Natural killer cell (primary cell): ENCODE results near the gene GALE. TPM values are rescaled to one million over a fixed set of nuclear protein-coding genes. Genes with fewer than 3 reads are reported as not detected.

Source experiments
- ATAC-seq, 3 donors: fragments of 150-1000 bp in 2 of 3; fragments of 200-7000 bp in 1 of 3; cut with Tn5 transposase; 1 replicate in 1 of 3; 2 replicates in 2 of 3; pipeline ENCODE4 v1.10.0; 2021; ENCODE audit warnings: mild to moderate bottlenecking in 2 of 3, moderate library complexity in 2 of 3
- DNase-seq, 2 donors: peaks; one replicate each; pipeline versions ENCODE4 v3.0.0 to v3.0.0-alpha.2; 2013 to 2021; ENCODE audit warnings: mixed read lengths in 1 of 2
- H3K27ac ChIP-seq: one replicate; pipeline ENCODE4 v1.5.1; 2013; ENCODE audit warnings: mild to moderate bottlenecking, low read length
- H3K27me3 ChIP-seq: one replicate; pipeline ENCODE4 v1.6.1; 2013; ENCODE audit warnings: low read length; ENCODE audit not compliant: control insufficient read depth, insufficient read depth
- H3K36me3 ChIP-seq: one replicate; pipeline ENCODE4 v1.6.1; 2013; ENCODE audit warnings: low read length; ENCODE audit not compliant: control insufficient read depth, insufficient read depth
- H3K4me1 ChIP-seq: one replicate; pipeline ENCODE4 v1.6.1; 2013; ENCODE audit warnings: low read length; ENCODE audit not compliant: control insufficient read depth, insufficient read depth
- H3K4me3 ChIP-seq: one replicate; pipeline ENCODE4 v1.5.1; 2013; ENCODE audit warnings: low read length
- H3K9me3 ChIP-seq: one replicate; pipeline ENCODE4 v1.6.1; 2013; ENCODE audit warnings: low read length; ENCODE audit not compliant: control insufficient read depth, insufficient read depth
- H3K27ac Mint-ChIP-seq, 2 donors: one replicate each; pipeline ENCODE4 v1.8.0; 2022; ENCODE audit warnings: mild to moderate bottlenecking in 2 of 2, mixed read lengths in 2 of 2, moderate library complexity in 1 of 2
- H3K27me3 Mint-ChIP-seq, 2 donors: one replicate each; pipeline ENCODE4 v1.8.0; 2022; ENCODE audit warnings: low read depth in 2 of 2, mixed read lengths in 2 of 2
- H3K36me3 Mint-ChIP-seq: one replicate; pipeline ENCODE4 v1.8.0; 2022; ENCODE audit warnings: mixed read lengths
- H3K4me1 Mint-ChIP-seq, 2 donors: one replicate each; pipeline ENCODE4 v1.8.0; 2022; ENCODE audit warnings: mixed read lengths in 2 of 2
- H3K4me3 Mint-ChIP-seq: one replicate; pipeline ENCODE4 v1.8.0; 2022; ENCODE audit warnings: mild to moderate bottlenecking, moderate library complexity, mixed read lengths
- H3K9me3 Mint-ChIP-seq, 2 donors: one replicate each; pipeline ENCODE4 v1.8.0; 2022; ENCODE audit warnings: mixed read lengths in 2 of 2
- WGBS: methylation state at CpG from one replicate; pipeline ENCODE4 v1.1.7; 2013; ENCODE audit warnings: missing lambda C conversion rate; ENCODE audit not compliant: insufficient coverage; 5-methylcytosine and 5-hydroxymethylcytosine counted together
- intact Hi-C: fragments of 100-400 bp; cut with micrococcal nuclease; formaldehyde crosslinking; loops from one replicate; pipeline ENCODE4 v1.14.2; 2022
- total RNA-seq, 4 donors: library from RNA; stranded (reverse); fragments of 120-200 nt in 1 of 4; gene quantifications; one replicate each; pipeline versions ENCODE4 v1.2.3 to v1.2.4, GENCODE V29; 2013 to 2022
- TF ChIP-seq, protein P1 (sequence below): fragments of 200-600 bp; IDR thresholded peaks from one replicate; pipeline ENCODE4 v1.8.0; 2022; ENCODE audit warnings: antibody characterized with exemption

GALE gene
- total RNA-seq, 3 donors from 2014 or later (not counting 1 experiment from before 2014, with no cell fraction given), result 12.8 to 20.3 (median 14.6) TPM

DNA sequence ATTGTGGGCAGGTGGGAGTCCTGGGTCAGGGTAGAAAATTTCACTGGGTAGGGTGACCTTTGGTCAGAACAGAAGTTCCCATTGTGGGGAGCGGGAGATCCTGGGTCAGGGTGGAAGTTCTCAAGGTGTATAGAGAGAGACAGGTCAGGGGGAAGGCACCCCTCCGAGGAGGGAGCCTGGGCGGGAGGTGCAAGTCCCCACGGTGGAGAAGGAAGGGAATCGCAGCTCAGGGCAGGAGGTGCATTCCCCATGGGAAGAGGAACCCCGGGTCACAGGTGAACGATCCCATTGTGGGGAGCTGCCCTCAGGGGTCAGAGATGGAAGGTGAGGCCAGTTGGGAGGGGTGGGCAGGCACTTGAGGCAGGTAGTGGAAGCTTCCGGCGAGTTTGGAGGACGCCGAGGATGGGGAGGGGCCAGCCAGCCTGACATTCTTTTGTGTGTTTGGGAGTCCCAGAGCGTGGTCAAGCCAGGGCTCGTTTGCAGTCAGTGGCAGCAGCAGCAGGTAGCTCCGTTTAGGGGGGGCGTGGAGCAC lies 9.0 kb downstream of the GALE start:
- TF ChIP-seq, protein P1, sequence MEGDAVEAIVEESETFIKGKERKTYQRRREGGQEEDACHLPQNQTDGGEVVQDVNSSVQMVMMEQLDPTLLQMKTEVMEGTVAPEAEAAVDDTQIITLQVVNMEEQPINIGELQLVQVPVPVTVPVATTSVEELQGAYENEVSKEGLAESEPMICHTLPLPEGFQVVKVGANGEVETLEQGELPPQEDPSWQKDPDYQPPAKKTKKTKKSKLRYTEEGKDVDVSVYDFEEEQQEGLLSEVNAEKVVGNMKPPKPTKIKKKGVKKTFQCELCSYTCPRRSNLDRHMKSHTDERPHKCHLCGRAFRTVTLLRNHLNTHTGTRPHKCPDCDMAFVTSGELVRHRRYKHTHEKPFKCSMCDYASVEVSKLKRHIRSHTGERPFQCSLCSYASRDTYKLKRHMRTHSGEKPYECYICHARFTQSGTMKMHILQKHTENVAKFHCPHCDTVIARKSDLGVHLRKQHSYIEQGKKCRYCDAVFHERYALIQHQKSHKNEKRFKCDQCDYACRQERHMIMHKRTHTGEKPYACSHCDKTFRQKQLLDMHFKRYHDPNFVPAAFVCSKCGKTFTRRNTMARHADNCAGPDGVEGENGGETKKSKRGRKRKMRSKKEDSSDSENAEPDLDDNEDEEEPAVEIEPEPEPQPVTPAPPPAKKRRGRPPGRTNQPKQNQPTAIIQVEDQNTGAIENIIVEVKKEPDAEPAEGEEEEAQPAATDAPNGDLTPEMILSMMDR, result no peak
- peak in 1 of 2 donors; percentile 54 for DNase-seq
- Histone ChIP-seq H3K4me1 (peaks cover 31% of the 10 kb centered on the region), H3K4me3 (peak overlapping the region; percentile 88), H3K36me3 (peaks cover 28% of the 10 kb centered on the region), H3K27ac (peak overlapping the region; percentile 87), H3K9me3 (no peaks in the 10 kb centered on the region), H3K27me3 (no peaks in the 10 kb centered on the region)
- intact Hi-C loops, result no loop called here
- 2% methylated on average over 15 of the region's 15 CpGs for WGBS
- no peaks in the 10 kb centered on the region for H3K9me3 Mint-ChIP-seq
- peak overlapping the region; percentile 90 to 100 for H3K27ac Mint-ChIP-seq
- no peaks in the 10 kb centered on the region for H3K27me3 Mint-ChIP-seq
- H3K36me3 Mint-ChIP-seq, result no peaks in the 10 kb centered on the region
- ATAC-seq, result peak in 2 of 3 donors; percentile 8 to 24
- H3K4me1 Mint-ChIP-seq, result peaks cover 19 to 42% of the 10 kb centered on the region in 2 donors
- peak overlapping the region; percentile 99 for H3K4me3 Mint-ChIP-seq

- peak within 1 kb of the TSS; percentile 87 for H3K27ac ChIP-seq
- ATAC-seq (peak; percentile 91 to 94 (median 94)), DNase-seq (peak; percentile 82 to 92)
- H3K4me3 Mint-ChIP-seq, result peak within 1 kb of the TSS; percentile 99
- intact Hi-C loops, result no loop called here
- no peaks in the 10 kb centered on the region for H3K9me3 Mint-ChIP-seq
- no peaks in the 10 kb centered on the region for H3K9me3 ChIP-seq
- WGBS, result 2% methylated on average over 47 of the region's 47 CpGs
- H3K36me3 ChIP-seq, result peaks cover 30% of the 10 kb centered on the region
- H3K27me3 Mint-ChIP-seq, result no peaks in the 10 kb centered on the region
- H3K4me1 ChIP-seq, result peaks cover 31% of the 10 kb centered on the region
- H3K36me3 Mint-ChIP-seq, result peaks cover 4% of the 10 kb centered on the region
- H3K4me3 ChIP-seq, result peak within 1 kb of the TSS; percentile 88
- peaks cover 19 to 42% of the 10 kb centered on the region in 2 donors for H3K4me1 Mint-ChIP-seq
- H3K27ac Mint-ChIP-seq, result peak within 1 kb of the TSS; percentile 90 to 100
- TF ChIP-seq, protein P1, result no peak
- H3K27me3 ChIP-seq, result no peaks in the 10 kb centered on the region
These were observed 9.6 kb downstream of the GALE start, which contains the start of gene LYPLA2 for GRCh38 chr1:23790696-23791515. Gene LYPLA2, plus strand, starts transcription at chr1:23791145. Its CDS starts 1,538 bp downstream, at chr1:23792683.

GRCh38 chr1:23788695-23789094 lies 11.9 kb downstream of the GALE start:
- H3K4me3 Mint-ChIP-seq, result peak overlapping the region; percentile 79

More at GRCh38 chr1:23788695-23789094, 11.9 kb downstream of the GALE start:
- H3K27ac Mint-ChIP-seq, result peak overlapping the region; percentile 67 to 72
- TF ChIP-seq, protein P1, result no peak
- peaks cover 19 to 32% of the 10 kb centered on the region in 2 donors for H3K4me1 Mint-ChIP-seq
- DNase-seq (no peak), ATAC-seq (no peak)
- H3K36me3 ChIP-seq, result peaks cover 34% of the 10 kb centered on the region
- H3K27me3 ChIP-seq, result no peaks in the 10 kb centered on the region
- no peak overlapping the region for H3K4me3 ChIP-seq
- intact Hi-C loops, result no loop called here
- peaks cover 10% of the 10 kb centered on the region for H3K36me3 Mint-ChIP-seq
- 100% methylated on average over 2 of the region's 3 CpGs for WGBS
- no peaks in the 10 kb centered on the region for H3K27me3 Mint-ChIP-seq
- H3K9me3 Mint-ChIP-seq, result no peaks in the 10 kb centered on the region
- H3K27ac ChIP-seq, result no peak overlapping the region
- peaks cover 31% of the 10 kb centered on the region for H3K4me1 ChIP-seq
- no peaks in the 10 kb centered on the region for H3K9me3 ChIP-seq
